ENCODE measurements around the gene SPACA5B. TPM values are rescaled to one million over a fixed set of nuclear protein-coding genes. Genes with fewer than 3 reads are reported as not detected.
"Not testable (repeated sequence)": the region's sequence is repeated elsewhere in the genome, so short reads cannot be mapped to it uniquely, and the experiment has no call there.

SPACA5B gene
- total and polyA plus RNA-seq, 9 donors = not detected

GRCh38 chrX:48132308-48132844, 1.9 kb downstream of the SPACA5B start:
- not testable (repeated sequence) for H3K27me3 ChIP-seq (ENCODE audit: control insufficient read depth, insufficient read depth, low read length); DNase-seq; H3K4me1 ChIP-seq (ENCODE audit: control insufficient read depth, insufficient read depth, low read length); H3K27ac ChIP-seq (ENCODE audit: low read length); H3K36me3 ChIP-seq (ENCODE audit: control insufficient read depth, insufficient read depth, low read length); H3K4me3 ChIP-seq (ENCODE audit: low read length); H3K9me3 ChIP-seq (replicated peaks; ENCODE audit: control insufficient read depth, low read depth, low read length)
- no CpG with 5 or more reads among the region's 2 CpGs for WGBS (ENCODE audit: insufficient coverage)

DNA sequence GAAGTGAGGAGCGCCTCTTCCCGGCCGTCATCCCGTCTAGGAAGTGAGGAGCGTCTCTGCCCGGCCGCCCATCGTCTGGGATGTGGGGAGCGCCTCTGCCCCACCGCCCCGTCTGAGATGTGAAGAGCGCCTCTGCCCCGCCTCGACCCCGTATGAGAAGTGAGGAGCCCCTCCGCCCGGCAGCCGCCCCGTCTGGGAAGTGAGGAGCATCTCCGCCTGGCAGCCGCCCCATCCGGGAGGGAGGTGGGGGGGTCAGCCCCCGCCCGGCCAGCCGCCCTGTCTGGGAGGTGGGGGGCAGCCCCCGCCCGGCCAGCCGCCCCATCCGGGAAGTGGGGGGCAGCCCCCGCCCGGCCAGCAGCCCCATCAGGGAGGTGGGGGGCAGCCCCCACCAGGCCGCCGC, 8.7 kb downstream of the SPACA5B start:
- not testable (repeated sequence) for DNase-seq; H3K27ac ChIP-seq (ENCODE audit: low read length)
- WGBS (ENCODE audit: insufficient coverage) = 98% methylated on average over 10 of the region's 33 CpGs

GRCh38 chrX:48141810-48142508, 11.5 kb downstream of the SPACA5B start:
- not testable (repeated sequence) for H3K27me3 ChIP-seq (ENCODE audit: control insufficient read depth, insufficient read depth, low read length); H3K9me3 ChIP-seq (replicated peaks; ENCODE audit: control insufficient read depth, low read depth, low read length); H3K27ac ChIP-seq (ENCODE audit: low read length); H3K36me3 ChIP-seq (ENCODE audit: control insufficient read depth, insufficient read depth, low read length); DNase-seq; H3K4me3 ChIP-seq (ENCODE audit: low read length); H3K4me1 ChIP-seq (ENCODE audit: control insufficient read depth, insufficient read depth, low read length)
- WGBS (ENCODE audit: insufficient coverage) = no CpG with 5 or more reads among the region's 2 CpGs

More for the DNA sequence above, 8.7 kb downstream of the SPACA5B start:
- H3K4me3 ChIP-seq (ENCODE audit: low read length); H3K9me3 ChIP-seq (replicated peaks; ENCODE audit: control insufficient read depth, low read depth, low read length); H3K27me3 ChIP-seq (ENCODE audit: control insufficient read depth, insufficient read depth, low read length); H3K4me1 ChIP-seq (ENCODE audit: control insufficient read depth, insufficient read depth, low read length); H3K36me3 ChIP-seq (ENCODE audit: control insufficient read depth, insufficient read depth, low read length): not testable (repeated sequence)

DNA sequence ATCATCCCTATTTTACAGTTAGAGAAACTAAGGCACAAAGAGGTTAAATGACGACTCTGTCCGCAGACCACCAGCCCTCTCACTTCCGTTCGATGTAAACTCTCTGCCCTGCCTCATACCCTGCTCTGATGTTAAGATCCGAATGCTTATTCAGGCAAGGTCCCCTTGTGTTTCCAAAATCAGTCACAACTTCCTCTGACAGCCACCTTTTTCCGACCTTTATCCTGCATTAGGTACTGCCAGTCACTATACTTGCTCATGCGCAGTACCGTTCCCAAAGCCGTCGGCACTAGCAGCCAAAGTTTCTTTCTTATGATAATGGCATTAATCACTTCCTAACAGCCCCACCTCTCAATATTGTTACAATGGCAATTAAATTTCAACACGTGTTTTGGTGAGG, 12.3 kb downstream of the SPACA5B start:
- H3K27ac ChIP-seq (ENCODE audit: low read length) = not testable (repeated sequence)

GRCh38 chrX:48153769-48154168, 23.3 kb downstream of the SPACA5B start:
- no peak overlapping the region for H3K27ac ChIP-seq (ENCODE audit: low read length)
- H3K27me3 ChIP-seq (ENCODE audit: control insufficient read depth, insufficient read depth, low read length) = no peaks in the 10 kb centered on the region
- H3K9me3 ChIP-seq (replicated peaks; ENCODE audit: control insufficient read depth, low read depth, low read length) = no peaks in the 10 kb centered on the region
- no peaks in the 10 kb centered on the region for H3K4me1 ChIP-seq (ENCODE audit: control insufficient read depth, insufficient read depth, low read length)
- DNase-seq = no peak
- WGBS (ENCODE audit: insufficient coverage) = 91% methylated on average over 8 of the region's 10 CpGs
- no peaks in the 10 kb centered on the region for H3K36me3 ChIP-seq (ENCODE audit: control insufficient read depth, insufficient read depth, low read length)
- H3K4me3 ChIP-seq (ENCODE audit: low read length) = no peak overlapping the region

More for the DNA sequence above, 12.3 kb downstream of the SPACA5B start:
- not testable (repeated sequence) for DNase-seq; H3K4me1 ChIP-seq (ENCODE audit: control insufficient read depth, insufficient read depth, low read length); H3K9me3 ChIP-seq (replicated peaks; ENCODE audit: control insufficient read depth, low read depth, low read length); H3K4me3 ChIP-seq (ENCODE audit: low read length); H3K27me3 ChIP-seq (ENCODE audit: control insufficient read depth, insufficient read depth, low read length); H3K36me3 ChIP-seq (ENCODE audit: control insufficient read depth, insufficient read depth, low read length)
- 68% methylated on average over 10 of the region's 11 CpGs for WGBS (ENCODE audit: insufficient coverage)

DNA sequence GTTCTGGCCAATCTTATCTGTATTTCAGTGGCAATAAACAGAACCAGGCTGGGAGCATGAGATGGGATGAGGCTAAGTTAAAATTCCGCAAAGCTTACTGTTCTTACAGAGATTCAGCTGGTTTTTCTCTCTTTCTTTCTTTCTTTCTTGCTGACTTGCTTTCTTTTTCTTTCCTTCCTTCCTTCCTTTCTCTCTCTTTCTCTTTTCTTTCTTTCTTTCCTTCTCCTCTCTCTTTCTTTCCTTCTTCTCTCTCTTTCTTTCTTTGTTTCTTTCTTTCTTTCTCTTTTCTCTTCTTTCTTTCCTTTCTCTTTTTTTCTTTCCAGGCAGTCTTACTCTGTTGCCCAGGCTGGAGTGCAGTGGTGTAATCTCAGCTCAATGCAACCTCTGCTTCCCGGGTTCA, 24.4 kb downstream of the SPACA5B start:
- H3K36me3 ChIP-seq (ENCODE audit: control insufficient read depth, insufficient read depth, low read length) = no peaks in the 10 kb centered on the region
- 86% methylated on average over 1 of the region's 2 CpGs for WGBS (ENCODE audit: insufficient coverage)

DNA sequence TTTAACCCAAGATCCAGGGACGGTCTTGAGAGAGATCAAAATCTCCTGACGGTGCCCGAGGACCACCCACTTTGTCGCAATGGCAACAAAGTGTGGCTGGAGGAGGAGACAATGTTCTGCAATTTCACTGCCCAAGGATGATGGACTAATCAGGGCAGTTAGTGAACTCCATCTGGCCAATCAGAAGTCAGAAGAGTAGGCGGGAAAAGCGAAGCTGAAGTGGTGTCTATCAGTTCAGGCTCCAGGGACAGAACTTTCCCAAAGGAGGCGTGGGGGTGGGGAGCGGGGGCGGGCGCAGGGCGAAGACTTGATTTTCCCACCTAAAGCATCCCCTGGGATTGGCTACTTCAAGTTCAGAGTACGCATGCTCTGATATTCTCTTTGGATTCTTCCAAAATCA, 25.6 kb downstream of the SPACA5B start:
- Histone ChIP-seq H3K9me3 (replicated peaks; ENCODE audit: control insufficient read depth, low read depth, low read length) (no peaks in the 10 kb centered on the region), H3K4me1 (ENCODE audit: control insufficient read depth, insufficient read depth, low read length) (no peaks in the 10 kb centered on the region), H3K36me3 (ENCODE audit: control insufficient read depth, insufficient read depth, low read length) (no peaks in the 10 kb centered on the region), H3K4me3 (ENCODE audit: low read length) (no peak overlapping the region), H3K27ac (ENCODE audit: low read length) (no peak overlapping the region), H3K27me3 (ENCODE audit: control insufficient read depth, insufficient read depth, low read length) (no peaks in the 10 kb centered on the region)
- 76% methylated on average over 8 of the region's 12 CpGs for WGBS (ENCODE audit: insufficient coverage)
- no peak for DNase-seq

More for the DNA sequence above, 24.4 kb downstream of the SPACA5B start:
- H3K4me1 ChIP-seq (ENCODE audit: control insufficient read depth, insufficient read depth, low read length) = no peaks in the 10 kb centered on the region
- DNase-seq = no peak
- no peaks in the 10 kb centered on the region for H3K27me3 ChIP-seq (ENCODE audit: control insufficient read depth, insufficient read depth, low read length)
- no peak overlapping the region for H3K27ac ChIP-seq (ENCODE audit: low read length)
- no peaks in the 10 kb centered on the region for H3K9me3 ChIP-seq (replicated peaks; ENCODE audit: control insufficient read depth, low read depth, low read length)
- no peak overlapping the region for H3K4me3 ChIP-seq (ENCODE audit: low read length)

GRCh38 chrX:48165241-48165640, 34.8 kb downstream of the SPACA5B start:
- Histone ChIP-seq H3K36me3 (ENCODE audit: control insufficient read depth, insufficient read depth, low read length) (no peaks in the 10 kb centered on the region), H3K9me3 (replicated peaks; ENCODE audit: control insufficient read depth, low read depth, low read length) (no peaks in the 10 kb centered on the region), H3K4me1 (ENCODE audit: control insufficient read depth, insufficient read depth, low read length) (no peaks in the 10 kb centered on the region), H3K4me3 (ENCODE audit: low read length) (no peak overlapping the region), H3K27ac (ENCODE audit: low read length) (no peak overlapping the region), H3K27me3 (ENCODE audit: control insufficient read depth, insufficient read depth, low read length) (no peaks in the 10 kb centered on the region)
- no peak for DNase-seq
- WGBS (ENCODE audit: insufficient coverage) = 79% methylated on average over 5 of the region's 12 CpGs

DNA sequence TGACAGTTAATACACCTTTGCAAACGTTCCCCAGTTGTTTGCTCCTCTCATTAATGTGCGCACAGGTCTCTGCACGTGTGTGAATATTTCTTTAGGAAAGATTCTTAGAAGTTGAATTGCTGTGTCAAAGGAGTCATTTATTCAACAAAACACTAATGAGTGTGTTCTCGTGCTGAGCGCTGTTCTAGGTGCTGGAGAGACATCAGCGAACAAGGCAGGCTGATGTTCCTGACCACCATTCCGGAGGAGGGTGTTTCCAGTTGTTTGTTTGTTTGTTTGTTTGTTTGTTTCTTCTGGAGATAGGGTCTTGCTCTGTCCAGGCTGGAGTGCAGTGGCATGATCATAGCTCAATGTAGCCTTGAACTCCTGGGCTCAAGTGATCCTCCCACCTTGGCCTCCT, 35.9 kb downstream of the SPACA5B start:
- 60% methylated on average over 2 of the region's 7 CpGs for WGBS (ENCODE audit: insufficient coverage)
- not testable (repeated sequence) for H3K27me3 ChIP-seq (ENCODE audit: control insufficient read depth, insufficient read depth, low read length); H3K4me1 ChIP-seq (ENCODE audit: control insufficient read depth, insufficient read depth, low read length); DNase-seq; H3K9me3 ChIP-seq (replicated peaks; ENCODE audit: control insufficient read depth, low read depth, low read length); H3K4me3 ChIP-seq (ENCODE audit: low read length); H3K27ac ChIP-seq (ENCODE audit: low read length); H3K36me3 ChIP-seq (ENCODE audit: control insufficient read depth, insufficient read depth, low read length)

DNA sequence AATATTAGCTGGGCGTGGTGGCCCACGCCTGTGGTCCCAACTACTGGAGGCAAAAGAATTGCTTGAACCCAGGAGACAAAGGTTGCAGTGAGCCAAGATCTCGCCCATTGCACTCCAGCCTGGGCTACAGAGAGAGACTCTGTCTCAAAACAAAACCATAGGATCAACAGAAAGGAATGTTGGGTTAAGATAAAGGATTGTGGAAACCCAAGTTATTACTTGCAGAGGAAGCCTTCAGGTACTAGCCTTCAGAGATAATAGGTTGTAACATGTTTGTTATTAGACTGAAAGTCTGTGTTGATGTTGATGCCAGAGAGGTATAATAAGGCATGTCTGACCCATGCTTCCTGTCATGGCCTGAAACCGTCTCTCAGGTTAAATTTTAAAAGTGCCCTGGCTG, 49.3 kb downstream of the SPACA5B start:
- Histone ChIP-seq H3K27ac (ENCODE audit: low read length) (no peak overlapping the region), H3K27me3 (ENCODE audit: control insufficient read depth, insufficient read depth, low read length) (no peaks in the 10 kb centered on the region), H3K4me1 (ENCODE audit: control insufficient read depth, insufficient read depth, low read length) (no peaks in the 10 kb centered on the region), H3K4me3 (ENCODE audit: low read length) (no peak overlapping the region), H3K36me3 (ENCODE audit: control insufficient read depth, insufficient read depth, low read length) (no peaks in the 10 kb centered on the region), H3K9me3 (replicated peaks; ENCODE audit: control insufficient read depth, low read depth, low read length) (no peaks in the 10 kb centered on the region)
- no peak for DNase-seq
- no CpG with 5 or more reads among the region's 4 CpGs for WGBS (ENCODE audit: insufficient coverage)

DNA sequence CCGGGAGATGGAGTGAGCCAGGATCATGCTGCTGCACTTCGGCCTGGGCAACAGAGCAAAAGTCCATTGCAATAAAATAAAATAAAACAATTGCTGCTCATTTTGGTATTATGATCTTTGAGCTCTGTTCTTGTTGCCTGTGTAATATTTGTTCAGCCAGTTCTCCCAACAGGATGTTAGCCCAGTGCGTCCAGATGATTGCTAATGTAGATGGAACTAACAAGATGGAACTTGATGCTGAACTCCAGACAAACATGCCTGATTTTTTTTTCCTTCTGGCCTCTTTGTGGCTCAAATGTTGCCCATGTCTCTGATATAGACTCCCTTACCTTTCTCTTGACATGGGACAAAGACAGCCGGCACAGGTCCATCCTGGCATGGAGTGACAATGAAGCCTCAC, 50.4 kb downstream of the SPACA5B start:
- Histone ChIP-seq H3K36me3 (ENCODE audit: control insufficient read depth, insufficient read depth, low read length) (no peaks in the 10 kb centered on the region), H3K4me3 (ENCODE audit: low read length) (no peak overlapping the region), H3K4me1 (ENCODE audit: control insufficient read depth, insufficient read depth, low read length) (no peaks in the 10 kb centered on the region), H3K27me3 (ENCODE audit: control insufficient read depth, insufficient read depth, low read length) (no peaks in the 10 kb centered on the region), H3K9me3 (replicated peaks; ENCODE audit: control insufficient read depth, low read depth, low read length) (no peaks in the 10 kb centered on the region), H3K27ac (ENCODE audit: low read length) (no peak overlapping the region)
- WGBS (ENCODE audit: insufficient coverage) = 100% methylated on average over 1 of the region's 4 CpGs
- no peak for DNase-seq
